NB4 (cell line): ENCODE data around the gene CPZ.

Experiments used
- DNase-seq: peaks from one replicate; pipeline ENCODE4 v3.0.0; 2010; ENCODE audit warnings: low read depth
- H3K4me3 ChIP-seq: one replicate; pipeline ENCODE4 v1.5.1; 2011; ENCODE audit warnings: mild to moderate bottlenecking, low read depth, low read length, moderate library complexity
- MYC ChIP-seq: IDR thresholded peaks from 2 replicates; pipeline ENCODE4 v1.6.1; 2011; ENCODE audit warnings: low read depth, low read length
- POLR2A ChIP-seq: IDR thresholded peaks from 2 replicates; pipeline ENCODE4 v1.6.1; 2011; ENCODE audit warnings: mild to moderate bottlenecking; ENCODE audit not compliant: insufficient read length; ENCODE audit errors: extremely low read depth
- TF ChIP-seq, protein P1 (sequence below): IDR thresholded peaks from 2 replicates; pipeline ENCODE4 v1.6.1; 2011; ENCODE audit warnings: low read depth, low read length
- TF ChIP-seq, protein P2 (sequence below): IDR thresholded peaks from one replicate; pipeline ENCODE4 v1.5.1; 2012; ENCODE audit warnings: low read depth, low read length

The CPZ gene

DNA sequence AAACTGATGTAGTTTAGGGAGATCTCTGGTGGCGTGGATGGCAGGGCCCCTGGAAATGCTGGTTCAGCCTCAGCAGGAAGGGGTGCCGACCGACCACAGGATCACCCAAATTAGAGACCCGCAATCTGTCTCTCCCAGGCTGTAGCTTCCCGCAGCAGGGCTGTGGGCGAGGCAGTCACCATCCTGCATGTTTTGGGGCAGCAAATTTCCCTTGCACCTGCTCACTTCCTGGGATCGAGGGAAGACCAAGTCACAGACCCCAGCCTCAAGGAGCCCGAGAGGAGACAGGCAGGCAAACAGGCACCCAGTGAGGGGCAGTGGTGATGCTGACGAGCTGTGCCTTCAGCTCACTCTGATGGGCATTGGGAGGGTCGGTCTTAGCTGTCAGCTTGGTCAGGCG, 33.6 kb upstream of the CPZ start:
- H3K4me3 ChIP-seq = no peak overlapping the region
- TF ChIP-seq POLR2A (no peak), MYC (no peak)
- TF ChIP-seq, protein P1, sequence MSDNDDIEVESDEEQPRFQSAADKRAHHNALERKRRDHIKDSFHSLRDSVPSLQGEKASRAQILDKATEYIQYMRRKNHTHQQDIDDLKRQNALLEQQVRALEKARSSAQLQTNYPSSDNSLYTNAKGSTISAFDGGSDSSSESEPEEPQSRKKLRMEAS = no peak
- TF ChIP-seq, protein P2, sequence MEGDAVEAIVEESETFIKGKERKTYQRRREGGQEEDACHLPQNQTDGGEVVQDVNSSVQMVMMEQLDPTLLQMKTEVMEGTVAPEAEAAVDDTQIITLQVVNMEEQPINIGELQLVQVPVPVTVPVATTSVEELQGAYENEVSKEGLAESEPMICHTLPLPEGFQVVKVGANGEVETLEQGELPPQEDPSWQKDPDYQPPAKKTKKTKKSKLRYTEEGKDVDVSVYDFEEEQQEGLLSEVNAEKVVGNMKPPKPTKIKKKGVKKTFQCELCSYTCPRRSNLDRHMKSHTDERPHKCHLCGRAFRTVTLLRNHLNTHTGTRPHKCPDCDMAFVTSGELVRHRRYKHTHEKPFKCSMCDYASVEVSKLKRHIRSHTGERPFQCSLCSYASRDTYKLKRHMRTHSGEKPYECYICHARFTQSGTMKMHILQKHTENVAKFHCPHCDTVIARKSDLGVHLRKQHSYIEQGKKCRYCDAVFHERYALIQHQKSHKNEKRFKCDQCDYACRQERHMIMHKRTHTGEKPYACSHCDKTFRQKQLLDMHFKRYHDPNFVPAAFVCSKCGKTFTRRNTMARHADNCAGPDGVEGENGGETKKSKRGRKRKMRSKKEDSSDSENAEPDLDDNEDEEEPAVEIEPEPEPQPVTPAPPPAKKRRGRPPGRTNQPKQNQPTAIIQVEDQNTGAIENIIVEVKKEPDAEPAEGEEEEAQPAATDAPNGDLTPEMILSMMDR = no peak
- DNase-seq = no peak

DNA sequence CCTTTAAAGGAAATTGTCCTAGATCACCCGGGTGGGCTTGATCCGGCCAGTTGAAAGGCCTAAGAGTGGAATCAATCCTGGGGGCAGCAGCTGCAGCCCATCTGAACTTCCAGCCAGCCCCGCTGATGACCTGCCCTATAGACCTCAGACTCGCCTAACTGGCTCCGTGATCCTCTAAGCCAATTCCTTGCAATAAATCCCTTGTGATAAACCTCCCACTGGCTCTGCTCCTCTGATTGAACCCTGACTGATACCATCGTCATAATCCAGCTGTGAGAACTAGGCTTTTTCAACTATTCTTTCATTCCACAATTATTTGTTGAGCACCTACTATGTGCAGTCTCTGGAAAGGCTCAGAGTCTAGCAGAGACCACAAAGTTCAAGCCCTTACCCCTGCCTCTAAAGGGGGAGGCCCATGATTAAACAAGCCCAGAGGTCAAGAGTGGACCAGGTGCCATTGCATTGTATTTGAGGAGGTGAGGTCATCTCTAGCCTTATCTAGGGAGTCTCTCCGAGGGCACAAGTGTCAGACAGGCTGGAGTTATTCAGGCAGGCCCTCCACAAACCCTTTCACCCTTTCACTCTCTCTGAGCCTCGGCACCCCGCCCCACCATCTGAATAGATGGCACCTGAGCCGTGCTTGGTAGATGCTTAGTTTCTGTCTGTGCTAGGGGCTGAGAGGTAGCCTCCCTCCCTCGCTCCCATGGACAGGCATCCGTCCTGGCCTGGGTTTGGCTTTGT, 32.9 kb upstream of the CPZ start:
- no peak for TF ChIP-seq MYC
- TF ChIP-seq, protein P1 = no peak
- TF ChIP-seq POLR2A = no peak
- TF ChIP-seq, protein P2 = no peak
- H3K4me3 ChIP-seq = no peak overlapping the region
- DNase-seq = no peak

DNA sequence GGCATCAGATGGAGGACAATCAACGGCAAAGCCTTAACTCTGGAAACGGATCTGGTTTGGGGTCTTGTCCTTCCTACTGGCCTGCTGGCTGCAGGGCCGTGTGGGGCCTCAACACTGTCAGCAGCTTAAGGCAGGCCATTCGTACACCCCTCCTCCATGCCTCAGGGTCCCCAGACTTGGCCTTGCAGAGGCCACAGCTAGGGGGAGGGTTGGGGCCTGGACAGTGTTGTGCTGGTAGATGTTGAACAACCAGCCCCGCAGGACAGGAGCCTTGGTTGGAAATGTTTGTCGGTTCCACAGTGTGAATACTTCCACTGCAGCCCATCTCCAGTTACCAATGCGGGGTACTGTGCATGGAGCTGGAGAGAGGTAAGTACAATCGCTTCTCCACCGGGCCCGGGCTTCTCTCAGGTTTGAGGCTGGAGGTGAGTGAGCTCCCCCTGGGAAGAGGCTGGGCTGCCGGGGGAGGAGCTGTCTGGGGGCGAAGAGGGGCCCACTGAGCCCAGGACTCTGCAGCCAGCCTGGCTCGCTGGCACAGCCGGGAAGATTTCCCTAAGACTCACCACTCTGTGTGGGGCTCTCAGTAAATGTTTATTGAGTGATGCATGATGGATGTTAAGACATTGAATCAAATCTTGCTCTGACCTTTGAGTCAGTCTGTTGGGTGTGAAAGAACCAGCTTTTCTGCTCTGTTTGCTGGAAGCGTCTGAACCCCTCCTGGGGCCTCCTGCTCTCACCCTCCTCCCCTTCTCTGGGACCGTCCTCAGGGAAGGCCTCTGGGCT, 32.1 kb upstream of the CPZ start:
- H3K4me3 ChIP-seq = no peak overlapping the region
- no peak for DNase-seq
- TF ChIP-seq POLR2A (no peak), MYC (no peak)
- TF ChIP-seq, protein P2 = no peak
- TF ChIP-seq, protein P1 = no peak

DNA sequence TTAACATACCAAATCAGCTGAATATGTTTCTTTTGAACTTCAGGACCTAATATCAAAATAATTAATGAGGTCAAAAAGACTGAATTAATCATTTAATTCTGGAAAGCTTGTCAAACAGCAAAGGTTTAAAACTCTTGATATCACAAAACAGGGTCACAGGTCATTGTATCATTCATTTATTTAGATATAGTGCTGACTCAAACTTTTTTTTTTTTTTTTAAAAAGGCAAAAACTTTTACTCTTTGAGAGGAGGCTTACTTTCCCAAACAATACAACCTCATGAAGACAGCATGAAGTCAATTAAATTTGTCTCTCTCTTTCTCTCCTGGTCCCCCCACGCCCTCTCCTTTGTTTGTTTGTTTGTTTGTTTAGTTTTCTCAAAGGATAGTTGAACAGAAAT, 28.0 kb upstream of the CPZ start:
- H3K4me3 ChIP-seq = no peak overlapping the region
- DNase-seq = no peak
- TF ChIP-seq, protein P2 = no peak
- TF ChIP-seq POLR2A (no peak), MYC (no peak)
- TF ChIP-seq, protein P1 = no peak

DNA sequence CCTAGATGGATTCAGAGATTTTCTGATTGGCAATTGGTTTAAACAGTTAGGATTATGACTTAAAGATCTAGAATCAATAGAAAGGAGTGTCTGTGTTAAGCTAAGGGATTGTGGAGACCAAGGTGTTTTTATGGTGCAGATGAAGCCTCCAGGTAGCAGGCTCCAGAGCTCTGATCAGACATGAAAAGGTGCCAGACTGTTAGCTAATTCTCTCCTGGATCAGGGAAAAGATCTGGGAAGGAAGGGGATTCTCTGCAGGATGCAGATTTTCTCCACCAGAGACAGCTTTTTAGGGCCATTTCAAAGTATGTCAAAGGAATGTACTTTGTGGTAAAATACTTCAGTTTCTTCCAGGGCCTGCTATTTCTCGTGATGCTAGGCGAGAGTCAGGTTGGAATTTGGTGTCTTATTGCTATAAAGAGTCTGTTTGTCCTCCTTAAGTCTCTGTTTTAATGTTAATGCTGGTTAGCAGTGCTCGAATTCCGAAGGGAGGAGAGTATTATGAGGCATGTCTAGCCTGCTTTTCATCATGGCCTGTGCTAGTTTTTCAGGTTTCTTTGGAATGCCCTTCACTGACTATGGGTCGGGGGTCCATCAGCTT, 24.4 kb upstream of the CPZ start:
- no peak for DNase-seq
- TF ChIP-seq MYC (no peak), POLR2A (no peak)
- TF ChIP-seq, protein P2 = no peak
- TF ChIP-seq, protein P1 = no peak
- no peak overlapping the region for H3K4me3 ChIP-seq
